GM12801 (cell line): Measurements from ENCODE around the gene LAMTOR2.

Experiments used
- CTCF ChIP-seq: IDR thresholded peaks from one replicate; pipeline ENCODE4 v1.5.1; 2011; ENCODE audit warnings: control low read depth; ENCODE audit not compliant: insufficient read length; ENCODE audit errors: extremely low read depth

Gene LAMTOR2

GRCh38 chr1:156096640-156097391 is 42.2 kb downstream of the LAMTOR2 start:
- peak; percentile 51 for TF ChIP-seq CTCF

- no peak for TF ChIP-seq CTCF
Observed at GRCh38 chr1:156097499-156098178, 43.1 kb downstream of the LAMTOR2 start.

GRCh38 chr1:156098784-156099183 is 44.2 kb downstream of the LAMTOR2 start:
- no peak for TF ChIP-seq CTCF

GRCh38 chr1:156099282-156099681 is 44.7 kb downstream of the LAMTOR2 start:
- no peak for TF ChIP-seq CTCF

- TF ChIP-seq CTCF: no peak
Observed at GRCh38 chr1:156100205-156100995, 45.8 kb downstream of the LAMTOR2 start.

GRCh38 chr1:156101880-156102279 is 47.3 kb downstream of the LAMTOR2 start:
- no peak for TF ChIP-seq CTCF
